ENCODE data around the gene GAPDH. TPM values are rescaled to one million over a fixed set of nuclear protein-coding genes. Genes with fewer than 3 reads are reported as not detected.
A peak's percentile ranks its signal among the peaks of the same experiment; 100 is the strongest.
"Not testable (repeated sequence)": the region's sequence is repeated elsewhere in the genome, so short reads cannot be mapped to it uniquely, and the experiment has no call there.

GAPDH gene
- total RNA-seq, 4 donors from 2014 or later: 1,060 to 2,185 (median 1,462) TPM

DNA sequence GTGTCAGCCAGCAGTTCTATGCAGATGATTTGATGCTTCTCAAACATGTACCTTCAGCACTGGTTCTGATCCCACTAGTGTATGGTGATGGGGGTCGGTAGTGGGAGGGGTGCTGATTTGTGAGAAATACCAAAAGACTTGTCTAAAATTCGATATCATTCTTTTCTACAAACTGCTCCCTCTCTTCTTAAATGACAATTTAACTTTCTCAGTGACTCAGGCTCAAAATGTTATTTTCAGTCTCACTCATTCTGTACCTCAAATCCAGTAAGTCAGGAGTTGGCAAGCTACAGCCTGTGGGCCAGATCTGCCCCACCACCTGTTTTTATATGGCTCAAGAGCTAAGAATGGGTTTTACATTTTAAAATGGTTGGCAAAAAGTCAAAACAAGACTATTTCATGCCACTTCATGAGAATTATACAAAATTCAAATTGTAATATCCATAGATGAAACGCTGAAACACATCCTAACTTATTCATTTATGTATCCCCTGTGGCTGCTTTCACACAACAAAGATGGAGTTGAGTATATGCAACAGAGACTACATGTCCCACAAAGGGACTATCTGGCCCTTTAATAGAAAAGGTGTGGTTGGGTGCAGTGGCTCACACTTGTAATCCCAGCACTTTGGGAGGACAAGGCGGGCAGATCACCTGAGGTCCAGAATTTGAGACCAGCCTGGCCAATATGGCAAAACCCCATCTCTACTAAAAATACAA lies 40.4 kb downstream of the GAPDH start:
- TF ChIP-seq, protein P1, sequence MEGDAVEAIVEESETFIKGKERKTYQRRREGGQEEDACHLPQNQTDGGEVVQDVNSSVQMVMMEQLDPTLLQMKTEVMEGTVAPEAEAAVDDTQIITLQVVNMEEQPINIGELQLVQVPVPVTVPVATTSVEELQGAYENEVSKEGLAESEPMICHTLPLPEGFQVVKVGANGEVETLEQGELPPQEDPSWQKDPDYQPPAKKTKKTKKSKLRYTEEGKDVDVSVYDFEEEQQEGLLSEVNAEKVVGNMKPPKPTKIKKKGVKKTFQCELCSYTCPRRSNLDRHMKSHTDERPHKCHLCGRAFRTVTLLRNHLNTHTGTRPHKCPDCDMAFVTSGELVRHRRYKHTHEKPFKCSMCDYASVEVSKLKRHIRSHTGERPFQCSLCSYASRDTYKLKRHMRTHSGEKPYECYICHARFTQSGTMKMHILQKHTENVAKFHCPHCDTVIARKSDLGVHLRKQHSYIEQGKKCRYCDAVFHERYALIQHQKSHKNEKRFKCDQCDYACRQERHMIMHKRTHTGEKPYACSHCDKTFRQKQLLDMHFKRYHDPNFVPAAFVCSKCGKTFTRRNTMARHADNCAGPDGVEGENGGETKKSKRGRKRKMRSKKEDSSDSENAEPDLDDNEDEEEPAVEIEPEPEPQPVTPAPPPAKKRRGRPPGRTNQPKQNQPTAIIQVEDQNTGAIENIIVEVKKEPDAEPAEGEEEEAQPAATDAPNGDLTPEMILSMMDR (IDR thresholded peaks at IDR 0.05): no peak
- ATAC-seq (ENCODE audit: low FRiP score) (no peak), DNase-seq (ENCODE audit: low spot score) (no peak)

DNA sequence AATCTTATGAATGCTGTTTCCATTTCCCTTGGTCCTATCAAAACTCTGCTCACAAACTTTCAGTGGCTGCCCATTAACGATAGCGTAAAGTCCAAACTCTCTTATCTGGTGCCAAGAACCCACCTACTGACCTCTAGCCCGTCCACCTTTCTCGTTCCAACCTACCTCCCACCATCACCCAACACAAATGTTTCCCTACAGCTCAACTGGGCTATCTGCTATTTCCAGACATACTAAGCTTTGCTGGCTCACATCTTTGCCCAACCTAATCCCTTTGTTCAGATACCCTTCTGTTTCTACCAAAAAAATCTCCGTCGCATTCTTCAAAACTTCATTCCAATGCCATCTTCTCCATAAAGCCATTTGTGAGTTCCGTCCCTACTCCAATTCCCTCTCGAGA lies 41.3 kb downstream of the GAPDH start:
- TF ChIP-seq, protein P1 (IDR thresholded peaks at IDR 0.05): no peak
- no peak for DNase-seq (ENCODE audit: low spot score)
- ATAC-seq (ENCODE audit: low FRiP score): no peak

DNA sequence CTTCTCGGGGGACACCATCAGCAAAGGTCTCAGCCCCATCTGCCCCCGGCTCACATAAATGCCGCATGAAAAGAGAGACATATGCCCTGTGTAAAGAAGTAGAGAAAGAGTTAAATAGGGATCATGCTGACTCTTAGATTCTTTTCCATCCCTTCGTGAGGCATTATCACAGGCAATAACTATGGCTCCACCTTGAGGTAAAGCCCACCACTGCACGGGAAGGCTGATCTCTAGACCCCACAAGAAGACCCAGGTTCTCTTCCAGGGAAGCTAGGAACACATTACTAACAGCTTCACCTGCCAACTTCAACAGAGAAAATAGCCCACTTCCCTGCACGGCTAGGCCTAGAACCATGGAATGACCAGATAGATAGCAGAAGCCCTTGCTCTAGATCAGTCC lies 47.9 kb downstream of the GAPDH start:
- TF ChIP-seq, protein P1 (IDR thresholded peaks at IDR 0.05): no peak
- no peak for DNase-seq (ENCODE audit: low spot score)
- ATAC-seq (ENCODE audit: low FRiP score): no peak

DNA sequence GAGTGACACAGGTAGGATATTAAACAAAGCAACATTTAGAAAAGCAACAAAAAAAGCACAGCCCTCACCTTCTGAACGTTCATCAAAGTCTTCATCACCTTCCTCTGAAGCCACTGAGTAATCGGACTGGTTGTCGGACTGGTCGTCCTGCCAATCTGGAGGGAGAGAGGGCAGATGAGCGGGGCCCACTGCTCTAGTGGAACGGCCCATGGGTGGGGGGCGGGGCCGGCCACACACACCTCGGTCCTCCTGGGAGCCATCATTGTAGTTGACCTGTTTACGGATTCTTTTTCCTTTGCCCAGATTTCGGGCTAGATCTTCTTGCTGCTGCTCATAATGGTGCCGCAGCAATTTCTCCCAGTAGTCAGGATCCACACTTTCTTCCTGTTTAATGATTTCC lies 48.6 kb downstream of the GAPDH start:
- ATAC-seq (ENCODE audit: low FRiP score) (no peak), DNase-seq (ENCODE audit: low spot score) (no peak)
- TF ChIP-seq, protein P1 (IDR thresholded peaks at IDR 0.05): no peak

DNA sequence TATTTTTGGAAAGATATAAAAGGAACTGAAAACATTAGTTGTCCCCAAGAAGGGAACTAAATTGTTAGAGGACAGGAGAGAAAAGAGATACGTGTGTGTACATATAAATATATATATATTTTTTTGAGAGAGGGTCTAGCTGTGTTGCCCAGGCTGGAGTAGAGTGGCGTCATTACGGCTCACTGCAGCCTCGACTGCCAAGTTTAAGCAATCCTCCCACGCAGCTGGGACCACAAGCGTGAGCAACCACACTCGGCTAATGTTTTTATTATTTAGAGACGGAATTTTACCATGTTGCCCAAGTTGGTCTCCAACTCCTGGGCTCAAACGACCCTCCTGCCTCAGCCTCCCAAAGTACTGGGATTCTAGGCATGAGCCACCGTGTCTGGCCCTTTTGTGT lies 50.0 kb downstream of the GAPDH start:
- TF ChIP-seq, protein P1 (IDR thresholded peaks at IDR 0.05): no peak
- no peak for ATAC-seq (ENCODE audit: low FRiP score)
- DNase-seq (ENCODE audit: low spot score): no peak

DNA sequence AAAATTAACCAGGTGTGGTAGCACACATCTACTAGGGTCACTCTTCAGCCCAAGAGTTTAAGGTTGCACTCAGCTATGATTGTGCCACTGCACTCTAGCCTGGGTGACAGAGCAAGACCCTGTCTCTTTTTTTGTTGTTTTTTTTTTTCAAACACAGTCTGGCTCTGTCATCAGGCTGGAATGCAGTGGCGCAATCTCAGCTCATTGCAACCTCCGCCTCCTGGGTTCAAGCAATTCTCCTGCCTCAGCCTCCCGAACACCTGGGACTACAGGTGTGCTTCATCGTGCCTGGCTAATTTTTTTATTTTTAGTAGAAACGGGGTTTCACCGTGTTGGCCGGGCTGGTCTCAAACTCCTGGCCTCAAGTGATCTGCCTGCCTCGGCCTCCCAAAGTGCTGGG lies 52.3 kb downstream of the GAPDH start:
- ATAC-seq (ENCODE audit: low FRiP score); DNase-seq (ENCODE audit: low spot score): not testable (repeated sequence)

Small RNA genes within 50 kb of the gene (small RNA-seq; reads per million reads assigned to genes)
- gene SCARNA11: 211 reads per million, percentile 97 among the genes with 10 or more reads in this experiment

Other genes with a start within 250 kb of the GAPDH start
- gene PLEKHG6, start 223.8 kb upstream of the GAPDH start, total RNA-seq: 10 to 100 TPM; 10.1 to 77.1 (median 13.8) TPM
- 100 to 1,000 TPM; 279 to 689 (median 317) TPM for gene TNFRSF1A, start 192.4 kb upstream of the GAPDH start, total RNA-seq
- 10 to 100 TPM in 3 of 4 donors, 1 to 10 TPM in 1; 1.9 to 29.0 (median 15.7) TPM for gene SCNN1A, start 159.0 kb upstream of the GAPDH start, total RNA-seq
- gene LTBR, start 150.4 kb upstream of the GAPDH start, total RNA-seq: 100 to 1,000 TPM in 3 of 4 donors, 10 to 100 TPM in 1; 99.9 to 171 (median 142) TPM
- gene CD27, start 89.6 kb upstream of the GAPDH start, total RNA-seq: under 1 TPM in 3 of 4 donors, not detected in 1; 0.50 to 0.96 (median 0.65) TPM
- 10 to 100 TPM; 16.3 to 26.0 (median 18.5) TPM for gene TAPBPL, start 82.5 kb upstream of the GAPDH start, total RNA-seq
- gene VAMP1, start 63.8 kb upstream of the GAPDH start, total RNA-seq: 1 to 10 TPM; 4.2 to 9.6 (median 6.2) TPM
- gene MRPL51, start 41.3 kb upstream of the GAPDH start, total RNA-seq: 100 to 1,000 TPM in 1 of 4 donors, 10 to 100 TPM in 3; 44.1 to 118 (median 67.8) TPM
- gene NCAPD2, start 40.4 kb upstream of the GAPDH start, total RNA-seq: 10 to 100 TPM; 10.6 to 36.3 (median 20.7) TPM
- 10 to 100 TPM; 15.5 to 50.0 (median 18.4) TPM for gene IFFO1, start 21.5 kb downstream of the GAPDH start, total RNA-seq
- 100 to 1,000 TPM in 1 of 4 donors, 10 to 100 TPM in 3; 26.2 to 153 (median 45.0) TPM for gene NOP2, start 33.8 kb downstream of the GAPDH start, total RNA-seq
- gene CHD4, start 72.9 kb downstream of the GAPDH start, total RNA-seq: 100 to 1,000 TPM; 171 to 213 (median 194) TPM
- 1 to 10 TPM; 2.2 to 6.3 (median 2.4) TPM for gene LPAR5, start 101.4 kb downstream of the GAPDH start, total RNA-seq
- gene ACRBP, start 112.9 kb downstream of the GAPDH start, total RNA-seq: 1 to 10 TPM; 1.9 to 3.8 (median 3.2) TPM
- gene ING4, start 128.6 kb downstream of the GAPDH start, total RNA-seq: 10 to 100 TPM in 3 of 4 donors, 1 to 10 TPM in 1; 9.7 to 48.7 (median 24.8) TPM
- 10 to 100 TPM; 28.1 to 36.7 (median 34.6) TPM for gene ZNF384, start 154.9 kb downstream of the GAPDH start, total RNA-seq
- not detected for gene PIANP, start 166.3 kb downstream of the GAPDH start, total RNA-seq
- gene COPS7A, start 189.5 kb downstream of the GAPDH start, total RNA-seq: 10 to 100 TPM; 51.2 to 64.0 (median 62.7) TPM
- 100 to 1,000 TPM; 127 to 150 (median 129) TPM for gene MLF2, start 218.6 kb downstream of the GAPDH start, total RNA-seq
- gene PTMS, start 231.8 kb downstream of the GAPDH start, total RNA-seq: 100 to 1,000 TPM in 2 of 4 donors, 10 to 100 TPM in 2; 77.6 to 143 (median 113) TPM
- 1 to 10 TPM in 2 of 4 donors, under 1 TPM in 2; 0.44 to 2.2 (median 0.92) TPM for gene LAG3, start 238.0 kb downstream of the GAPDH start, total RNA-seq